Activated CD8-positive, alpha-beta memory T cell treated with anti-CD3 and anti-CD28 coated beads, Interleukin-2, amount 50 U/mL, for 48 hours (primary cell): ENCODE measurements around the gene NLGN1.
A peak's percentile ranks its signal among the peaks of the same experiment; 100 is the strongest.
"Not testable (repeated sequence)": the region's sequence is repeated elsewhere in the genome, so short reads cannot be mapped to it uniquely, and the experiment has no call there.

Source experiments
- DNase-seq: peaks from one replicate; pipeline ENCODE4 v3.0.0-alpha.2; 2020

Gene NLGN1

GRCh38 chr3:173397161-173398110 is at the start of gene NLGN1:
NLGN1 (plus strand) TSS chr3:173397744.
- peak; percentile 51 for DNase-seq

- no peak for DNase-seq
Measured at GRCh38 chr3:173351886-173352285, 45.7 kb upstream of the NLGN1 start.

GRCh38 chr3:173353137-173353536 is 44.4 kb upstream of the NLGN1 start:
- not testable (repeated sequence) for DNase-seq

- no peak for DNase-seq
Measured at GRCh38 chr3:173354124-173354523, 43.4 kb upstream of the NLGN1 start.

- no peak for DNase-seq
Measured at GRCh38 chr3:173371848-173372487, 25.6 kb upstream of the NLGN1 start.

- no peak for DNase-seq
Measured at GRCh38 chr3:173380681-173381080, 16.9 kb upstream of the NLGN1 start.

- DNase-seq: not testable (repeated sequence)
Measured at GRCh38 chr3:173381936-173382335, 15.6 kb upstream of the NLGN1 start.

GRCh38 chr3:173395073-173395411 is 2.5 kb upstream of the NLGN1 start:
- DNase-seq: no peak

GRCh38 chr3:173395412-173396181 is 1.9 kb upstream of the NLGN1 start:
- DNase-seq: peak; percentile 67

GRCh38 chr3:173396191-173397041 is 1.1 kb upstream of the NLGN1 start:
- DNase-seq: no peak

GRCh38 chr3:173398111-173398479 is 551 bp downstream of the NLGN1 start:
- DNase-seq: no peak

- no peak for DNase-seq
Measured at GRCh38 chr3:173399044-173399443, 1.5 kb downstream of the NLGN1 start.

GRCh38 chr3:173401369-173401768 is 3.8 kb downstream of the NLGN1 start:
- DNase-seq: no peak

- DNase-seq: no peak
Measured at GRCh38 chr3:173402656-173403055, 5.1 kb downstream of the NLGN1 start.

GRCh38 chr3:173403376-173403775 is 5.8 kb downstream of the NLGN1 start:
- no peak for DNase-seq

- no peak for DNase-seq
Measured at GRCh38 chr3:173404156-173404555, 6.6 kb downstream of the NLGN1 start.

GRCh38 chr3:173410436-173410835 is 12.9 kb downstream of the NLGN1 start:
- DNase-seq: no peak

- no peak for DNase-seq
Measured at GRCh38 chr3:173410849-173411248, 13.3 kb downstream of the NLGN1 start.

GRCh38 chr3:173411375-173411973 is 13.9 kb downstream of the NLGN1 start:
- no peak for DNase-seq

GRCh38 chr3:173416070-173416469 is 18.5 kb downstream of the NLGN1 start:
- no peak for DNase-seq

- DNase-seq: no peak
Measured at GRCh38 chr3:173429076-173429475, 31.5 kb downstream of the NLGN1 start.

GRCh38 chr3:173429527-173429926 is 32.0 kb downstream of the NLGN1 start:
- DNase-seq: no peak
